Measurements from ENCODE around the gene VCP. TPM values are rescaled to one million over a fixed set of nuclear protein-coding genes. Genes with fewer than 3 reads are reported as not detected.

The VCP gene
- polyA plus RNA-seq, 1 experiment = 386 TPM

DNA sequence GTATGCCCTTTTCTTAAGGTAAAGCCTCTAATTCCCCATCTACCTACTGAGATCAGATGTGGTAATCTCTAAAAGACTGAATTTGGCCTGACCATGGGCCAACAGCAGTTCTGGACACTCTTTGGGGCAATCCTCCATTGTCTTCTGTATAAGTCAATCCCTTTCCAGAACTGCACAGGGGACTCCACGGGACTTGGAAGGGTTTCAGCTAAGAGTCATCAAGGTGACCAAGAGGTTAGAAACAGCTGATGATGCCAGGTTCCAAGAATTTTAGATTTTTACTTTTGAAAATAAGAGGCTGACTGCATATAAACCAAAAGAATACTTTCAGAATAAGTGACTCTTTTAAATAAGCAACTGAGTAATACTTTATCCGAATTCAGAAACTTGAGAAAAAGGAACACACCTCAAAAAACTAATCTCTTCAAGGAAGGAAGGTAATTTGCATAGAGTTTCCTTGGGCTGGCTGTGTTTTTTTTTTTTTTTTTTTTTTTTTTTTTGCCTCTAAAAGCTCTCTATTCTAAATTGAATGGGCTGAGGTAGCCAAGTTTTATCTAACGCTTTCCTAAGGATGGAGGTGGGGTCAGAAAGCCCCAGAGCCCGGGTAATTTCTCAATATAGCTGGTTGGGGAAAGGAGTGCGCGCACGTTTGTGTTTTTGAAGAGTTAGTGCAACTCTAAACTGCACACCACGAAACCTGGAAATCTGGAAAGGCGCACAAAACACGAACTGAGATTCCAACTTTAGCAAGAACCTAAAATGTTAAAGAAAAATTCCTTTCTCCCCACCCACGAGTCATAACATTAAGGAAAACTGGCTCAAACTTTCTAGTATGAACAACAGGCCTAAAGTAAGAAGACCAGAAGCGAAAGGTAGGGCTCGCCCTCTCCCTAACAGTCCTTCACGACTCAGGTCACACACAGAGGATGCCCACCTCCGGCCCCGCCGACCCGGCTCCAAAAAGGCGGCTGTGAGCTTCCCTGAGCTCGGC is 1.3 kb downstream of the VCP start:
- TF ChIP-seq, protein P1, sequence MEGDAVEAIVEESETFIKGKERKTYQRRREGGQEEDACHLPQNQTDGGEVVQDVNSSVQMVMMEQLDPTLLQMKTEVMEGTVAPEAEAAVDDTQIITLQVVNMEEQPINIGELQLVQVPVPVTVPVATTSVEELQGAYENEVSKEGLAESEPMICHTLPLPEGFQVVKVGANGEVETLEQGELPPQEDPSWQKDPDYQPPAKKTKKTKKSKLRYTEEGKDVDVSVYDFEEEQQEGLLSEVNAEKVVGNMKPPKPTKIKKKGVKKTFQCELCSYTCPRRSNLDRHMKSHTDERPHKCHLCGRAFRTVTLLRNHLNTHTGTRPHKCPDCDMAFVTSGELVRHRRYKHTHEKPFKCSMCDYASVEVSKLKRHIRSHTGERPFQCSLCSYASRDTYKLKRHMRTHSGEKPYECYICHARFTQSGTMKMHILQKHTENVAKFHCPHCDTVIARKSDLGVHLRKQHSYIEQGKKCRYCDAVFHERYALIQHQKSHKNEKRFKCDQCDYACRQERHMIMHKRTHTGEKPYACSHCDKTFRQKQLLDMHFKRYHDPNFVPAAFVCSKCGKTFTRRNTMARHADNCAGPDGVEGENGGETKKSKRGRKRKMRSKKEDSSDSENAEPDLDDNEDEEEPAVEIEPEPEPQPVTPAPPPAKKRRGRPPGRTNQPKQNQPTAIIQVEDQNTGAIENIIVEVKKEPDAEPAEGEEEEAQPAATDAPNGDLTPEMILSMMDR (IDR thresholded peaks at IDR 0.05; ENCODE audit: low read depth, low read length) = no peak
- Histone ChIP-seq H3K27me3 (ENCODE audit: control insufficient read depth, insufficient read depth, low read length) (no peaks in the 10 kb centered on the region), H3K4me3 (ENCODE audit: low read depth, low read length) (peak overlapping the region; percentile 90), H3K27ac (ENCODE audit: low read depth, low read length) (peak overlapping the region; percentile 100), H3K9me3 (ENCODE audit: control insufficient read depth, insufficient read depth, low read length) (no peaks in the 10 kb centered on the region)
- ChIA-PET POLR2A (interaction anchor here (0.6 to 2.6 kb wide), 20 partner anchors 8 to 1131 kb away, joined by 3 to 18 read pairs (median 7); partner anchors contain the start of genes ATOSB, DNAJB5, FANCG and PIGO), CTCF (interaction anchor here (0.6 to 2.6 kb wide), 12 partner anchors 10 to 437 kb away, joined by 3 to 27 read pairs (median 4); partner anchors contain the start of genes DNAJB5 and PIGO)
- DNase-seq (ENCODE audit: low read depth, low spot score) = no peak

DNA sequence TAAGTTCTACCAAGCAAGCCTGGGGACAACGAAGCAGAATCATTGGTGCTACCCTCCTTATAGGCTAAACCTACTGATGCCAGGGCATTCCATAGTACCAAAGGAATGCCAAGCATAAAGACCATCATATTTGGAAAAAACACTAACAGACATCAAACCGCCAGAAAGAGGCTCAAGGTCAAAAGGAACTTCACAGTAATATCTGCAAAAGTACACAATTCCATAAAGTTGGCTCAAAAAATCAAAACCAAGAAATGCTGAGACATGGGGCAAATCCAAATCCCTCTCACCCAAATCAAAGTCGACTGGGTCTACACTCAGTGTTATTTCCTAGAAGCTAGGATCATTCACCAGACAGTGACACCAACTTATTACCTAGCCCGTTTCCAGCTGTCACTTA is 3.4 kb downstream of the VCP start:
- ChIA-PET CTCF (interaction anchor here (0.7 to 1.5 kb wide), 4 partner anchors 18 to 412 kb away, joined by 3 to 5 read pairs (median 4); no protein-coding TSS in a partner anchor), POLR2A (interaction anchor here (0.6 to 0.7 kb wide), 3 partner anchors 35 to 423 kb away, joined by 3 to 9 read pairs (median 3); no protein-coding TSS in a partner anchor)
- H3K9me3 ChIP-seq (ENCODE audit: control insufficient read depth, insufficient read depth, low read length) = no peaks in the 10 kb centered on the region
- H3K27me3 ChIP-seq (ENCODE audit: control insufficient read depth, insufficient read depth, low read length) = no peaks in the 10 kb centered on the region
- TF ChIP-seq, protein P1 (IDR thresholded peaks at IDR 0.05; ENCODE audit: low read depth, low read length) = no peak
- no peak for DNase-seq (ENCODE audit: low read depth, low spot score)
- H3K4me3 ChIP-seq (ENCODE audit: low read depth, low read length) = peak overlapping the region; percentile 13; the same call in 1 of the 2 replicates
- no peak overlapping the region for H3K27ac ChIP-seq (ENCODE audit: low read depth, low read length)

DNA sequence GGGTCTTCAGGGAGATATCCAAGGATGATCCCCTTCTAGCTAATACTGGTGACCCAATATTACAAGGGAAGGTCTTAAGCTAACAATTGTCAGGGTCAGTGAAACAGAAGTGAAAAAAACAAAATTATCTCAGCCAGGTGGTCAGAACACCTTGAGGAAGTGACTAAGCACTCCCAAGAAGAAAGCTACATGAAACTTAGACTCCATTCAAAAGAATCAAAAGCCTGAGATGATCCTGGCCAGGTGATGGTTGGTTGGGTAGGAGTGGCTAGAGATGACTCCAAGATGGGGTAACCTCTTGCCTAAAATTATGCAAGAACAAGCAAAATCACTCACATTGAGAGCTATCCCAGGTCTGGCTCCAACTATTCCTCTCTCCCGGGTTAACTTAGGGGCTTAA is 5.4 kb downstream of the VCP start:
- ChIA-PET POLR2A (no interaction called here), CTCF (interaction anchor here (2.2 to 5.0 kb wide), 2 partner anchors 16 to 82 kb away, joined by 8 to 21 read pairs; no protein-coding TSS in a partner anchor)
- Histone ChIP-seq H3K9me3 (ENCODE audit: control insufficient read depth, insufficient read depth, low read length) (no peaks in the 10 kb centered on the region), H3K27ac (ENCODE audit: low read depth, low read length) (no peak overlapping the region), H3K4me3 (ENCODE audit: low read depth, low read length) (no peak overlapping the region), H3K27me3 (ENCODE audit: control insufficient read depth, insufficient read depth, low read length) (no peaks in the 10 kb centered on the region)
- TF ChIP-seq, protein P1 (IDR thresholded peaks at IDR 0.05; ENCODE audit: low read depth, low read length) = no peak
- no peak for DNase-seq (ENCODE audit: low read depth, low spot score)

DNA sequence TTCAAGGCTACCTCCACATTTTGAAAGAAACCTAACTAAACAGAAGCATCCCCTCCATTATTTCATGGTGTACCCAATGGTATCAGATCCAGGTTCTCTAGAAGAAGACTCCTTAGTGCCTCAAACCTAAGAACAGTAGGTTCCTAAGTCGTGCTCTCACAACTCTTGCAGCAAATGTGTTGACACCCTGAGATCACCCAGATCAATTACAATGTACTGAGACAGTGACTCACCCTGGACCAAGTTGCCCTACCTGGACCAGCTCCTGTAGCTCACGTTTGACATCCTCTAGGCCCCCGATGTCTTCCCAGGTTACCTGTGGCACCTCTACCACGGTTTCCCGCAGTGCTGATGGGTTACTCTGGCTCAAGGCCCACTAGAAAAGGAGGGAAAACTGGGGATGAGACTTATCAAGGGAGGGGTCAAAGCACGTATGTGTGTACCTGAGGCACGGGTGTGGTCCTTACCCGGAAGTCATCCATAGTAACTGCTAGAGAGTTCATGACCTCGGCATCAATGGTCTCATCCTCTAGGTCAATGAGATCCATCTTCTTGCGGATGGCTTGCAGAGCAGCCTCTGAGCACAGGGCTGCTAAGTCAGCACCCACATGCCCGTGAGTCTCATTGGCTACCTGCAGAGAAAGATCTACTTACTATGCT is 11.7 kb downstream of the VCP start:
- Histone ChIP-seq H3K27me3 (ENCODE audit: control insufficient read depth, insufficient read depth, low read length) (no peaks in the 10 kb centered on the region), H3K4me3 (ENCODE audit: low read depth, low read length) (no peak overlapping the region), H3K27ac (ENCODE audit: low read depth, low read length) (no peak overlapping the region), H3K9me3 (ENCODE audit: control insufficient read depth, insufficient read depth, low read length) (no peaks in the 10 kb centered on the region)
- POLR2A ChIA-PET = interaction anchor here (1.2 kb wide), 1 partner anchor 11 kb away, joined by 3 read pairs; no protein-coding TSS in a partner anchor
- TF ChIP-seq, protein P1 (IDR thresholded peaks at IDR 0.05; ENCODE audit: low read depth, low read length) = no peak
- CTCF ChIA-PET = interaction anchor here (0.6 kb wide), 1 partner anchor 9 kb away, joined by 6 read pairs; no protein-coding TSS in a partner anchor
- DNase-seq (ENCODE audit: low read depth, low spot score) = no peak
